B cell (primary cell): ENCODE measurements around the gene WASF3. TPM values are rescaled to one million over a fixed set of nuclear protein-coding genes. Genes with fewer than 3 reads are reported as not detected.

Experiments
- ATAC-seq: fragments of 200-7000 bp; cut with Tn5 transposase; one replicate; pipeline ENCODE4 v1.10.0; 2021; ENCODE audit warnings: low read depth, mild to moderate bottlenecking, moderate number of reproducible peaks, moderate library complexity
- CTCF ChIA-PET: fragments of 350-600 bp; sonication (Branson Sonifier 250); formaldehyde crosslinking; loops from one replicate; lab custom pipeline; 2021; ENCODE audit warnings: antibody characterized with exemption, inconsistent platforms; lab: Charles Lee
- POLR2A ChIA-PET: fragments of 350-600 bp; sonication (Branson Sonifier 250); formaldehyde crosslinking; loops from one replicate; lab custom pipeline; 2021; ENCODE audit warnings: antibody characterized with exemption; lab: Charles Lee
- DNase-seq: peaks from one replicate; pipeline ENCODE4 v3.0.0; 2013
- H2AFZ ChIP-seq: 2 replicates; pipeline ENCODE4 v1.6.1; 2012; ENCODE audit warnings: mild to moderate bottlenecking, low read depth, low read length; ENCODE audit not compliant: insufficient read depth, poor library complexity, severe bottlenecking
- H3K27ac ChIP-seq, 2 donors: 1 replicate in 1 of 2; 2 replicates in 1 of 2; pipeline ENCODE4 v1.5.1; 2012 to 2013; ENCODE audit warnings: low read length in 2 of 2, mild to moderate bottlenecking in 2 of 2, moderate library complexity in 1 of 2
- H3K27me3 ChIP-seq, 4 experiments: fragments of 200-600 bp in 1 of 4; sonication (generic) in 1 of 4; replicated peaks in 1 of 4; 1 replicate in 2 of 4; 2 replicates in 2 of 4; pipeline versions ENCODE4 v1.6.1 to v1.7.0; 2013 to 2016; ENCODE audit warnings: low read length in 3 of 4, mild to moderate bottlenecking in 2 of 4, mixed read lengths in 1 of 4, moderate library complexity in 1 of 4; ENCODE audit not compliant: insufficient read depth in 4 of 4, control insufficient read depth in 3 of 4; ENCODE audit errors: control extremely low read depth in 1 of 4
- H3K36me3 ChIP-seq, 2 experiments: replicated peaks in 1 of 2; 1 replicate in 1 of 2; 2 replicates in 1 of 2; pipeline versions ENCODE4 v1.6.1 to v1.7.1; 2013; ENCODE audit warnings: low read length in 1 of 2; ENCODE audit not compliant: insufficient read depth in 2 of 2, control insufficient read depth in 1 of 2; ENCODE audit errors: control extremely low read depth in 1 of 2, extremely low read depth in 1 of 2
- H3K4me1 ChIP-seq, 2 donors: fragments of 200-600 bp in 1 of 2; sonication (generic) in 1 of 2; 1 replicate in 1 of 2; 2 replicates in 1 of 2; pipeline versions ENCODE4 v1.5.1 to v1.6.1; 2013 to 2017; ENCODE audit warnings: low read length in 2 of 2; ENCODE audit not compliant: control insufficient read depth in 2 of 2, insufficient read depth in 2 of 2
- H3K4me2 ChIP-seq: replicated peaks from 2 replicates; pipeline ENCODE3; 2012; ENCODE audit warnings: mild to moderate bottlenecking, low read depth, low read length; ENCODE audit not compliant: poor library complexity, severe bottlenecking
- H3K4me3 ChIP-seq, 5 experiments: fragments of 200-600 bp in 1 of 5; sonication (generic) in 1 of 5; 1 replicate in 3 of 5; 2 replicates in 2 of 5; pipeline versions ENCODE4 v1.5.1 to v1.7.0; 2011 to 2016; ENCODE audit warnings: low read length in 4 of 5, mild to moderate bottlenecking in 4 of 5, low read depth in 2 of 5, control low read depth in 1 of 5, moderate library complexity in 1 of 5; ENCODE audit not compliant: insufficient read depth in 1 of 5; ENCODE audit errors: control extremely low read depth in 1 of 5, extremely low read depth in 1 of 5
- H3K79me2 ChIP-seq: fragments of 200-600 bp; sonication (generic); one replicate; pipeline ENCODE4 v1.6.0; 2016; ENCODE audit warnings: low read length; ENCODE audit not compliant: control insufficient read depth, insufficient read depth
- H3K9ac ChIP-seq: fragments of 200-600 bp; sonication (generic); 2 replicates; pipeline ENCODE4 v1.6.1; 2017; ENCODE audit warnings: mild to moderate bottlenecking, low read length, moderate library complexity
- H3K9me3 ChIP-seq, 3 donors: one replicate each; pipeline versions ENCODE4 v1.6.1 to v1.7.1; 2013; ENCODE audit warnings: low read length in 2 of 3; ENCODE audit not compliant: control insufficient read depth in 2 of 3, insufficient read depth in 1 of 3; ENCODE audit errors: control extremely low read depth in 1 of 3
- H4K20me1 ChIP-seq: 2 replicates; pipeline ENCODE4 v1.6.0; 2012; ENCODE audit warnings: mild to moderate bottlenecking, low read length; ENCODE audit not compliant: insufficient read depth, control insufficient read depth, poor library complexity, severe bottlenecking
- H3K27ac Mint-ChIP-seq: one replicate; pipeline ENCODE4 v1.8.0; 2021; ENCODE audit warnings: mixed read lengths
- H3K27me3 Mint-ChIP-seq: one replicate; pipeline ENCODE4 v1.8.0; 2021; ENCODE audit warnings: mixed read lengths
- H3K4me1 Mint-ChIP-seq: one replicate; pipeline ENCODE4 v1.8.0; 2021; ENCODE audit warnings: mixed read lengths
- H3K4me3 Mint-ChIP-seq: one replicate; pipeline ENCODE4 v1.8.0; 2021; ENCODE audit warnings: mixed read lengths
- H3K9me3 Mint-ChIP-seq: one replicate; pipeline ENCODE4 v1.8.0; 2022; ENCODE audit warnings: mixed read lengths; ENCODE audit not compliant: insufficient read depth
- CTCF ChIP-seq: fragments of 200-600 bp; IDR thresholded peaks from one replicate; pipeline ENCODE4 v1.8.0; 2022; ENCODE audit warnings: antibody characterized with exemption, mild to moderate bottlenecking
- EZH2 ChIP-seq: IDR thresholded peaks from 2 replicates; pipeline ENCODE4 v1.6.1; 2012; ENCODE audit warnings: borderline replicate concordance, low read depth, mild to moderate bottlenecking, moderate library complexity, low read length; ENCODE audit not compliant: insufficient read depth, poor library complexity, severe bottlenecking
- WGBS: methylation state at CpG from one replicate; pipeline ENCODE4 v1.1.5; 2013; ENCODE audit warnings: missing lambda C conversion rate; ENCODE audit not compliant: insufficient coverage; 5-methylcytosine and 5-hydroxymethylcytosine counted together
- intact Hi-C: fragments of 100-400 bp; cut with micrococcal nuclease; formaldehyde crosslinking; loops from one replicate; pipeline ENCODE4 v1.10.0; 2022
- polyA plus RNA-seq: library from polyadenylated mRNA; depleted of rRNA; stranded (reverse); fragments of >200 nt; gene quantifications from 2 replicates; pipeline ENCODE4 v1.2.3, GENCODE V29; 2012
- total RNA-seq, 2 donors: library from RNA; stranded (reverse); fragments of 120-200 nt in 1 of 2; gene quantifications; 1 replicate in 1 of 2; 2 replicates in 1 of 2; pipeline versions ENCODE4 v1.2.3 to v1.2.4, GENCODE V29; 2013 to 2022

WASF3 gene
- total and polyA plus RNA-seq, 2 donors (not counting 1 experiment from before 2014, with no cell fraction given) = 0.18 to 0.89 TPM

GRCh38 chr13:26563713-26564112 lies 6.2 kb downstream of the WASF3 start:
- H3K9me3 Mint-ChIP-seq = no peaks in the 10 kb centered on the region
- Histone ChIP-seq H3K27me3 (peaks cover 0 to 27% (median 14%) of the 10 kb centered on the region in 4 experiments), H3K4me1 (peaks cover 0 to 3% of the 10 kb centered on the region in 2 donors), H4K20me1 (no peaks in the 10 kb centered on the region), H3K36me3 (no peaks in the 10 kb centered on the region), H2AFZ (no peak overlapping the region), H3K4me2 (no peak overlapping the region), H3K9ac (no peak overlapping the region), H3K27ac (no peak overlapping the region), H3K79me2 (no peaks in the 10 kb centered on the region), H3K9me3 (no peaks in the 10 kb centered on the region), H3K4me3 (no peak overlapping the region)
- no peak for TF ChIP-seq EZH2
- no peak for TF ChIP-seq CTCF
- intact Hi-C loops = no loop called here
- POLR2A ChIA-PET = no interaction called here
- DNase-seq = no peak
- no peak for ATAC-seq
- H3K27ac Mint-ChIP-seq = no peak overlapping the region
- peaks cover 6% of the 10 kb centered on the region for H3K4me1 Mint-ChIP-seq
- peaks cover 43% of the 10 kb centered on the region for H3K27me3 Mint-ChIP-seq
- no peak overlapping the region for H3K4me3 Mint-ChIP-seq
- CTCF ChIA-PET = no interaction called here

GRCh38 chr13:26568132-26568815 lies 10.8 kb downstream of the WASF3 start:
- no peak overlapping the region for H3K4me3 ChIP-seq
- no peak overlapping the region for H3K4me2 ChIP-seq
- intact Hi-C loops = no loop called here
- H3K4me1 Mint-ChIP-seq = no peaks in the 10 kb centered on the region
- H3K4me1 ChIP-seq = no peaks in the 10 kb centered on the region
- WGBS = 91% methylated on average over 2 of the region's 2 CpGs
- H3K9me3 ChIP-seq = no peaks in the 10 kb centered on the region
- peaks cover 38% of the 10 kb centered on the region for H3K27me3 Mint-ChIP-seq
- H3K9me3 Mint-ChIP-seq = no peaks in the 10 kb centered on the region
- no peak overlapping the region for H3K27ac Mint-ChIP-seq
- ATAC-seq = no peak
- H2AFZ ChIP-seq = no peak overlapping the region
- peaks cover 0 to 7% (median 0%) of the 10 kb centered on the region in 4 experiments for H3K27me3 ChIP-seq
- TF ChIP-seq EZH2 = no peak
- H3K9ac ChIP-seq = no peak overlapping the region
- POLR2A ChIA-PET = no interaction called here
- no peaks in the 10 kb centered on the region for H3K79me2 ChIP-seq
- no peak for DNase-seq
- CTCF ChIA-PET = no interaction called here
- H3K4me3 Mint-ChIP-seq = no peak overlapping the region
- H4K20me1 ChIP-seq = no peaks in the 10 kb centered on the region
- H3K27ac ChIP-seq = no peak overlapping the region
- H3K36me3 ChIP-seq = no peaks in the 10 kb centered on the region
